Measurements from ENCODE around the gene SYT7. TPM values are rescaled to one million over a fixed set of nuclear protein-coding genes. Genes with fewer than 3 reads are reported as not detected.

Gene SYT7
- total RNA-seq, 1 donor from 2014 or later, result 18.9 TPM

DNA sequence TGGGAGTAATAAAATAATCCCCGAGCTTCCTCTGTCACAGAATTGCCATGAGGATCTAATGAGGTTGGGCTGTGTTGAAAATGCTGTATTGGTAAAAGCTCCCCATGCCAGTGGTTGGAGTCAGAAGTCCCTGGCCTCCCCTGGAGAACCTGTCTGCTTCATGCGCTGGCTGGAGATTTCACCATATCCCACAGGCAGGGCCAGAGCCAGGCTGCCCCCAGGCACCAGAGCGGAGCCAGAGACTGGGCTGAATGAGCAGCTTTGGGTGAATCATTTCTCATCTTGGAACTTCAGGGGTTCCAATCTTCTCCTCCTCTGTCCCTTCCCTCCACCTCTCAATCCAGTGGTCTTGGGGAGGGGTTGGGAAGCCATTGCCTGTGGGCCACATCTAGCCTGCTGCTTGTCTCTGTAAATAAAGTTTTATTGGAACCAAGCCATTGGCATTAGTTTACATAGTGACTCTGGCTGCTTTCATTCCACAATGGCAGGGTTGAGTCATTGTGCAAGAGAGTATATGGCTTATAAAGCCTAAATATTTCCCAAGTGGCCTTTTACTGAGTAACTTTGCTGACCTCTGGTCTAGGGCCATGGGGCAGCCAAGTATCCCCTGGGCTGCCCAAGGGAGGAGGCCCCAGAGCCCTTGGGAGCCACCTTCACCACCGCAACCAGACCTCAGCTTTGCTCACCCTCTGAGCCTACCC, 37.1 kb downstream of the SYT7 start:
- Histone ChIP-seq H3K9me3 (replicated peaks) (no peaks in the 10 kb centered on the region), H3K36me3 (peaks cover 6% of the 10 kb centered on the region), H3K4me3 (no peak overlapping the region), H3K4me1 (peaks cover 35% of the 10 kb centered on the region), H3K27ac (replicated peaks) (no peak overlapping the region), H3K27me3 (ENCODE audit: low read depth) (no peaks in the 10 kb centered on the region)
- intact Hi-C loops (cut with micrococcal nuclease), result no loop called here
- no peak for TF ChIP-seq CTCF (IDR thresholded peaks at IDR 0.05; ENCODE audit: borderline replicate concordance)
- no peak for DNase-seq

DNA sequence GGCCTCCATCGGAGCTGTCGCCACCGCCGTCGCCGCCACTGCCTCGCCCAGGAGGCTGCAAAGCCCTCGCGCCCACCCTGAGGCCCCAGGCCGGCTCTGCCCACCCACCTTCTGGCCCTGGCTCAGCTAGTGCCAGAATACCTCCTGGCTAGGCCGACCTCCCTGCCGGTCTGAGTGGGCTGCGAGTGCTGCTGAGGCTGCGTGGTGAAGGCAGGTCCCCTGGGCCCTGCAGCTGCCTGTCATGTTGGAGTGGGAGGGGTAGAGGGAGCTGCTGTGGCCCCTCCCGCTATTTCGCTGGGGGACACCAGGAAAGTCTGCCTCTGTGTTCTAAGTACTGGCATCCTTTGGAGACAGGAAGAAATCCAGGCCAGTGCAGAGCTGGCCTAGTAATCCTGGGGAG, 38.2 kb downstream of the SYT7 start:
- no peaks in the 10 kb centered on the region for H3K27me3 ChIP-seq (ENCODE audit: low read depth)
- peaks cover 6% of the 10 kb centered on the region for H3K36me3 ChIP-seq
- intact Hi-C loops (cut with micrococcal nuclease), result no loop called here
- H3K27ac ChIP-seq (replicated peaks), result no peak overlapping the region
- H3K9me3 ChIP-seq (replicated peaks), result no peaks in the 10 kb centered on the region
- no peak for DNase-seq
- no peak overlapping the region for H3K4me3 ChIP-seq
- peaks cover 38% of the 10 kb centered on the region for H3K4me1 ChIP-seq
- TF ChIP-seq CTCF (IDR thresholded peaks at IDR 0.05; ENCODE audit: borderline replicate concordance), result no peak

GRCh38 chr11:61542024-61542461, 38.8 kb downstream of the SYT7 start:
- no peak overlapping the region for H3K4me3 ChIP-seq
- H3K36me3 ChIP-seq, result peaks cover 6% of the 10 kb centered on the region
- no peaks in the 10 kb centered on the region for H3K9me3 ChIP-seq (replicated peaks)
- intact Hi-C loops (cut with micrococcal nuclease), result no loop called here
- peaks cover 38% of the 10 kb centered on the region for H3K4me1 ChIP-seq
- no peaks in the 10 kb centered on the region for H3K27me3 ChIP-seq (ENCODE audit: low read depth)
- no peak overlapping the region for H3K27ac ChIP-seq (replicated peaks)
- no peak for TF ChIP-seq CTCF (IDR thresholded peaks at IDR 0.05; ENCODE audit: borderline replicate concordance)
- no peak for DNase-seq

DNA sequence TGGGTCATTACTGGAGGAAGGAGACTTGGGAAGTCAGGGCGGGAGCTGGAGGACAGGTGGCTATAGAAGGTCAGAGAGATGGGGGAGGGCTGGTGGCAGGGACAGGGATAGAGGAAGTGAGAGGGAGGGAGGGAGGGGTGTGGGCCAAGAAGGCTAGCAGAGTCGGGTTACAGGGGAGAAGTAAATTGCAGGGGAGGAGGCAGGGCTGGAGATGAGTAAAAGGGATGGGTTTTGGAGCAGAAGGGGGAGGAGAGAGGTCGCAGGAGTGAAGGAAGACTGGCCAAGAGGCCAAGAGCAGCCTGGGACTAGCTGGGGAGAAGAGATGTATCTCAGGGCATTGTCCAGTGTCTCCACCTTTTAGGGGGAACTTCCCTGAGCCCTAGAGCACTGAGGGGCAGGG, 39.3 kb downstream of the SYT7 start:
- Histone ChIP-seq H3K4me3 (no peak overlapping the region), H3K27ac (replicated peaks) (no peak overlapping the region), H3K36me3 (peaks cover 6% of the 10 kb centered on the region), H3K27me3 (ENCODE audit: low read depth) (no peaks in the 10 kb centered on the region), H3K9me3 (replicated peaks) (no peaks in the 10 kb centered on the region), H3K4me1 (peaks cover 43% of the 10 kb centered on the region)
- intact Hi-C loops (cut with micrococcal nuclease), result no loop called here
- no peak for TF ChIP-seq CTCF (IDR thresholded peaks at IDR 0.05; ENCODE audit: borderline replicate concordance)
- no peak for DNase-seq

GRCh38 chr11:61540528-61540927, 40.3 kb downstream of the SYT7 start:
- TF ChIP-seq CTCF (IDR thresholded peaks at IDR 0.05; ENCODE audit: borderline replicate concordance), result no peak
- Histone ChIP-seq H3K4me3 (no peak overlapping the region), H3K27ac (replicated peaks) (no peak overlapping the region), H3K4me1 (peaks cover 53% of the 10 kb centered on the region), H3K36me3 (peaks cover under 1% of the 10 kb centered on the region), H3K27me3 (ENCODE audit: low read depth) (no peaks in the 10 kb centered on the region), H3K9me3 (replicated peaks) (no peaks in the 10 kb centered on the region)
- DNase-seq, result no peak
- intact Hi-C loops (cut with micrococcal nuclease), result no loop called here

Measured in left ventricle myocardium inferior (tissue), 1 donor.